Stomach (tissue), 9 donors: ENCODE results near the gene CBR4. TPM values are rescaled to one million over a fixed set of nuclear protein-coding genes. Genes with fewer than 3 reads are reported as not detected.

Source experiments
- DNase-seq, 2 donors: peaks; one replicate each; pipeline versions ENCODE4 v3.0.0 to v3.0.0-alpha.2; 2013 to 2019
- H3K27ac ChIP-seq, 5 donors: fragments of 200-600 bp in 4 of 5; sonication (generic) in 4 of 5; one replicate each; pipeline ENCODE4 v1.5.1; 2013 to 2019; ENCODE audit warnings: mild to moderate bottlenecking in 1 of 5, moderate library complexity in 1 of 5
- H3K27me3 ChIP-seq, 3 donors: fragments of 200-600 bp; sonication (generic); one replicate each; pipeline ENCODE4 v1.5.1; 2017 to 2019; ENCODE audit warnings: mixed run types in 1 of 3
- H3K36me3 ChIP-seq, 4 donors: fragments of 200-600 bp; sonication (generic); 1 replicate in 3 of 4; 2 replicates in 1 of 4; pipeline ENCODE4 v1.5.1; 2016 to 2019
- H3K4me1 ChIP-seq, 4 donors: fragments of 200-600 bp; sonication (generic); one replicate each; pipeline ENCODE4 v1.5.1; 2016 to 2019
- H3K4me3 ChIP-seq, 4 donors: fragments of 200-600 bp; sonication (generic) in 3 of 4; one replicate each; pipeline ENCODE4 v1.5.1; 2016 to 2019; ENCODE audit warnings: mild to moderate bottlenecking in 1 of 4
- H3K9me3 ChIP-seq, 4 donors: fragments of 200-600 bp; sonication (generic); one replicate each; pipeline ENCODE4 v1.5.1; 2016 to 2019
- CTCF ChIP-seq, 7 experiments: fragments of 450-650 bp in 4 of 7; fragments of 200-600 bp in 3 of 7; sonication (generic) in 3 of 7; IDR thresholded peaks; one replicate each; pipeline ENCODE4 v1.5.1; 2016 to 2019; ENCODE audit warnings: antibody characterized with exemption in 7 of 7, control low read depth in 2 of 7, mild to moderate bottlenecking in 1 of 7
- EP300 ChIP-seq: sonication (generic); formaldehyde crosslinking; IDR thresholded peaks from one replicate; pipeline ENCODE4 v1.6.1; 2017; ENCODE audit warnings: antibody characterized with exemption
- POLR2A ChIP-seq, 4 donors: fragments of 450-650 bp; IDR thresholded peaks; one replicate each; pipeline ENCODE4 v1.6.1; 2016; ENCODE audit warnings: antibody characterized with exemption in 4 of 4, control low read depth in 2 of 4, mild to moderate bottlenecking in 1 of 4, moderate library complexity in 1 of 4
- POLR2AphosphoS5 ChIP-seq, 3 donors: sonication (generic); formaldehyde crosslinking; IDR thresholded peaks; one replicate each; pipeline ENCODE4 v1.6.1; 2016; ENCODE audit warnings: antibody characterized with exemption in 3 of 3
- WGBS, 5 donors: extraction: QIAGEN DNeasy Blood & Tissue Kit in 3 of 5; methylation state at CpG; one replicate each; pipeline versions ENCODE4 v1.1.5 to v1.1.7; 2013 to 2018; 5-methylcytosine and 5-hydroxymethylcytosine counted together
- intact Hi-C: fragments of 100-400 bp; cut with DNase I; formaldehyde crosslinking; loops from one replicate; pipeline ENCODE4 v1.15.1; 2023; ENCODE audit warnings: low total_unique reads
- polyA plus RNA-seq, 3 donors: library from polyadenylated mRNA; stranded (reverse); fragments of 200-250 nt; gene quantifications; one replicate each; pipeline ENCODE4 v1.2.3, GENCODE V29; 2013
- total RNA-seq, 5 donors: library from RNA; depleted of rRNA; stranded (reverse); fragments of >200 nt; gene quantifications; one replicate each; pipeline versions ENCODE4 v1.1.0 to v1.2.3, GENCODE V29; 2014 to 2016
- donor health status: healthy with polysubstance abuse.
- donor health status: Bipolar disorder and iron deficiency.
- donor health status: healthy.

Gene CBR4
- total and polyA plus RNA-seq, 8 donors = 4.1 to 48.7 (median 13.4) TPM; not detected in 1

GRCh38 chr4:169054879-169055278 lies 44.8 kb upstream of the CBR4 start:
- WGBS, 5 donors = 84 to 94% (median 89%) methylated on average over 5 to 6 of the region's 6 CpGs
- intact Hi-C loops = no loop called here
- H3K4me3 ChIP-seq = no peak overlapping the region
- no peak overlapping the region for H3K27ac ChIP-seq
- no peaks in the 10 kb centered on the region for H3K36me3 ChIP-seq
- H3K9me3 ChIP-seq = no peaks in the 10 kb centered on the region
- H3K27me3 ChIP-seq = no peaks in the 10 kb centered on the region
- no peak for DNase-seq
- TF ChIP-seq POLR2A (IDR thresholded peaks at IDR 0.05) (no peak), EP300 (no peak), POLR2AphosphoS5 (IDR thresholded peaks at IDR 0.05) (no peak), CTCF (IDR thresholded peaks at IDR 0.05) (no peak)
- H3K4me1 ChIP-seq = peaks cover 4 to 24% (median 16%) of the 10 kb centered on the region in 4 donors

GRCh38 chr4:169052594-169052945 lies 42.5 kb upstream of the CBR4 start:
- Histone ChIP-seq H3K9me3 (no peaks in the 10 kb centered on the region), H3K4me1 (peaks cover 4 to 19% (median 11%) of the 10 kb centered on the region in 4 donors), H3K27ac (no peak overlapping the region), H3K27me3 (no peaks in the 10 kb centered on the region), H3K4me3 (no peak overlapping the region), H3K36me3 (no peaks in the 10 kb centered on the region)
- TF ChIP-seq EP300 (no peak), POLR2AphosphoS5 (IDR thresholded peaks at IDR 0.05) (no peak), POLR2A (IDR thresholded peaks at IDR 0.05) (no peak), CTCF (IDR thresholded peaks at IDR 0.05) (no peak)
- no peak for DNase-seq
- intact Hi-C loops = no loop called here
- 77 to 83% (median 80%) methylated on average over 6 of the region's 6 CpGs for WGBS, 5 donors

- DNase-seq = peak; percentile 30 to 51
- H3K4me1 ChIP-seq = peaks cover 4 to 19% (median 11%) of the 10 kb centered on the region in 4 donors
- no peaks in the 10 kb centered on the region for H3K9me3 ChIP-seq
- H3K36me3 ChIP-seq = no peaks in the 10 kb centered on the region
- no peak overlapping the region for H3K4me3 ChIP-seq
- intact Hi-C loops = no loop called here
- TF ChIP-seq CTCF (IDR thresholded peaks at IDR 0.05) (no peak), POLR2AphosphoS5 (IDR thresholded peaks at IDR 0.05) (no peak), POLR2A (IDR thresholded peaks at IDR 0.05) (no peak), EP300 (no peak)
- H3K27me3 ChIP-seq = no peaks in the 10 kb centered on the region
- WGBS, 5 donors = 65 to 74% (median 69%) methylated on average over 10 of the region's 10 CpGs
- no peak overlapping the region for H3K27ac ChIP-seq
Observed at GRCh38 chr4:169051761-169052593, 41.9 kb upstream of the CBR4 start.

GRCh38 chr4:169050881-169051760 lies 41.1 kb upstream of the CBR4 start:
- DNase-seq = peak in 1 of 2 donors; percentile 51
- 76 to 79% (median 77%) methylated on average over 9 of the region's 9 CpGs for WGBS, 5 donors
- Histone ChIP-seq H3K36me3 (no peaks in the 10 kb centered on the region), H3K4me1 (peaks cover 4 to 19% (median 11%) of the 10 kb centered on the region in 4 donors), H3K9me3 (no peaks in the 10 kb centered on the region), H3K27ac (peak overlapping the region in 2 of 5 donors; percentile 8 to 30), H3K27me3 (no peaks in the 10 kb centered on the region), H3K4me3 (no peak overlapping the region)
- no peak for TF ChIP-seq EP300
- intact Hi-C loops = no loop called here
